GM12878 (cell line): ENCODE results near the gene PIGQ. TPM values are rescaled to one million over a fixed set of nuclear protein-coding genes. Genes with fewer than 3 reads are reported as not detected.
A peak's percentile ranks its signal among the peaks of the same experiment; 100 is the strongest.

Experiments used
- ATAC-seq: fragments of 200-7000 bp; cut with Tn5 transposase; 3 replicates; pipeline ENCODE4 v1.9.1; 2020; ENCODE audit warnings: mild to moderate bottlenecking, moderate library complexity
- BruUV-seq: library from RNA; stranded (reverse); fragments of 400-500 nt; replicated peaks from 2 replicates; lab custom pipeline; 2021; lab: Mats Ljungman, UMichigan
- CTCF ChIA-PET: fragments of 300-600 bp; sonication (Branson Sonifier 250); formaldehyde crosslinking; extraction: SDS; loops from one replicate; lab custom pipeline; 2021; ENCODE audit warnings: inconsistent platforms; lab: Yijun Ruan, JAX
- POLR2A ChIA-PET: fragments of 350-600 bp; formaldehyde crosslinking; extraction: SDS; loops from one replicate; lab custom pipeline; 2021; ENCODE audit warnings: inconsistent platforms; lab: Charles Lee
- RAD21 ChIA-PET: fragments of 300-600 bp; sonication (Branson Sonifier 250); formaldehyde crosslinking; loops from one replicate; lab custom pipeline; 2023; ENCODE audit warnings: antibody characterized with exemption; ENCODE audit not compliant: unreplicated experiment; lab: Charles Lee
- SMC1A ChIA-PET: fragments of 300-600 bp; sonication (Branson Sonifier 250); formaldehyde crosslinking; loops from one replicate; lab custom pipeline; 2023; ENCODE audit not compliant: unreplicated experiment, uncharacterized antibody; lab: Charles Lee
- DNase-seq: peaks from one replicate; pipeline ENCODE4 v3.0.0-alpha.2; 2011; ENCODE audit warnings: low read depth, low spot score
- FAIRE-seq: peaks from 3 replicates; lab custom pipeline; 2011; peaks lifted over from hg19 to GRCh38; lab: Jason Lieb, UNC
- H2AFZ ChIP-seq: 2 replicates; pipeline ENCODE4 v1.6.0; 2011; ENCODE audit warnings: low read depth, low read length, control low read depth; ENCODE audit not compliant: control insufficient read depth
- H3K27ac ChIP-seq: 2 replicates; pipeline ENCODE4 v1.5.1; 2011; ENCODE audit warnings: control low read depth; ENCODE audit not compliant: control insufficient read depth, insufficient read depth
- H3K27me3 ChIP-seq, 2 experiments: replicated peaks in 1 of 2; 2 replicates each; pipeline versions ENCODE4 v1.6.0 to v1.6.1; 2011; ENCODE audit warnings: low read length in 1 of 2; ENCODE audit not compliant: control insufficient read depth in 2 of 2, insufficient read depth in 2 of 2
- H3K36me3 ChIP-seq, 2 experiments: 2 replicates each; pipeline ENCODE4 v1.5.1; 2011; ENCODE audit warnings: low read length in 1 of 2; ENCODE audit not compliant: control insufficient read depth in 2 of 2, insufficient read depth in 2 of 2
- H3K4me1 ChIP-seq: 2 replicates; pipeline ENCODE4 v1.6.1; 2011; ENCODE audit warnings: mild to moderate bottlenecking, low read length, moderate library complexity, mixed read lengths; ENCODE audit not compliant: control insufficient read depth, insufficient read depth
- H3K4me2 ChIP-seq: 2 replicates; pipeline ENCODE4 v1.6.0; 2011; ENCODE audit warnings: control low read depth; ENCODE audit not compliant: control insufficient read depth, insufficient read depth
- H3K4me3 ChIP-seq: fragments of 200-600 bp; sonication (generic); 2 replicates; pipeline ENCODE4 v1.5.1; 2016
- H3K79me2 ChIP-seq: 2 replicates; pipeline ENCODE4 v1.6.0; 2011; ENCODE audit warnings: low read length; ENCODE audit not compliant: control insufficient read depth, insufficient read depth
- H3K9ac ChIP-seq: 2 replicates; pipeline ENCODE4 v1.8.0; 2011; ENCODE audit warnings: low read length, control low read depth, mixed read lengths; ENCODE audit not compliant: control insufficient read depth, insufficient read depth
- H3K9me3 ChIP-seq: replicated peaks from 3 replicates; pipeline ENCODE4 v1.5.1; 2011; ENCODE audit warnings: mild to moderate bottlenecking, low read length; ENCODE audit not compliant: control insufficient read depth, insufficient read depth
- H4K20me1 ChIP-seq: 2 replicates; pipeline ENCODE4 v1.6.0; 2011; ENCODE audit not compliant: control insufficient read depth, insufficient read depth
- ASH2L ChIP-seq: fragments of 300-600, 200-600 bp; sonication (generic); IDR thresholded peaks from 2 replicates; pipeline ENCODE4 v1.6.1; 2017; ENCODE audit warnings: low read depth, mild to moderate bottlenecking, borderline replicate concordance
- BMI1 ChIP-seq: fragments of 450-650 bp; IDR thresholded peaks from 2 replicates; pipeline ENCODE4 v1.6.1; 2016; ENCODE audit warnings: mild to moderate bottlenecking, moderate library complexity, borderline replicate concordance
- CREM ChIP-seq: IDR thresholded peaks from 2 replicates; pipeline ENCODE4 v1.6.1; 2014; ENCODE audit warnings: antibody characterized with exemption, low read depth
- MXI1 ChIP-seq: fragments of 150-350 bp; IDR thresholded peaks from 2 replicates; pipeline ENCODE4 v1.6.1; 2011; ENCODE audit warnings: low read depth, mild to moderate bottlenecking, inconsistent platforms, low read length, improper control_type of control experiment
- NFIC ChIP-seq: IDR thresholded peaks from 2 replicates; pipeline ENCODE4 v1.6.1; 2012; ENCODE audit warnings: low read depth, mild to moderate bottlenecking, inconsistent platforms, low read length, moderate library complexity
- PAX5 ChIP-seq: IDR thresholded peaks from 2 replicates; pipeline ENCODE4 v1.6.1; 2011; ENCODE audit warnings: low read depth, low read length, borderline replicate concordance
- POLR2A ChIP-seq: IDR thresholded peaks from 2 replicates; pipeline ENCODE4 v1.6.1; 2011; ENCODE audit warnings: low read depth, mild to moderate bottlenecking, low read length
- POLR2AphosphoS5 ChIP-seq: IDR thresholded peaks from 2 replicates; pipeline ENCODE4 v1.6.1; 2011; ENCODE audit warnings: mild to moderate bottlenecking, low read length, inconsistent platforms
- PRDM15 ChIP-seq: fragments of 450-650 bp; formaldehyde crosslinking; IDR thresholded peaks from 2 replicates; pipeline ENCODE4 v1.4.0; 2020; ENCODE audit warnings: mild to moderate bottlenecking, moderate library complexity
- YBX1 ChIP-seq: fragments of 450-650 bp; IDR thresholded peaks from 2 replicates; pipeline ENCODE4 v1.6.1; 2016; ENCODE audit warnings: antibody characterized with exemption
- WGBS: methylation state at CpG from one replicate; pipeline ENCODE4 v1.1.6; 2016; ENCODE audit warnings: low lambda C conversion rate; ENCODE audit not compliant: insufficient replicate concordance, insufficient coverage; ENCODE audit errors: missing lambda C conversion rate; 5-methylcytosine and 5-hydroxymethylcytosine counted together
- in situ Hi-C: fragments of 300-500 bp; cut with MboI; formaldehyde crosslinking; loops from 9 replicates; pipeline ENCODE4 v1.14.3; 2018; ENCODE audit warnings: mixed read lengths
- intact Hi-C: fragments of 100-400 bp; cut with micrococcal nuclease; formaldehyde crosslinking; loops from one replicate; pipeline ENCODE4 v1.14.2; 2022; ENCODE audit not compliant: unreplicated experiment
- polyA plus RNA-seq, 11 experiments: library from polyadenylated mRNA; depleted of rRNA in 4 of 11; unstranded in 6 of 11; stranded (reverse) in 5 of 11; fragments of >200 nt; fragmentation: Nextera tagmentation in 4 of 11; fragmentation: Illumina TruSeq in 1 of 11; extraction: Ambion mirVana in 4 of 11; extraction: Trizol in 1 of 11; gene quantifications; 1 replicate in 1 of 11; 2 replicates in 10 of 11; pipeline versions ENCODE4 v1.2.1 to v1.2.3, GENCODE V29; 2011 to 2016; ENCODE audit warnings: inconsistent platforms in 2 of 11, missing spikeins in 2 of 11, low read depth in 1 of 11
- total RNA-seq, 4 experiments: library from RNA; depleted of rRNA in 3 of 4; stranded (reverse); fragments of >200 nt in 3 of 4; fragmentation: Illumina TruSeq in 1 of 4; extraction: Trizol in 1 of 4; gene quantifications; 2 replicates each; pipeline versions ENCODE4 v1.2.1 to v1.2.3, GENCODE V29; 2013 to 2021
- TF ChIP-seq, protein P1 (sequence below): fragments of 450-650 bp; IDR thresholded peaks from 2 replicates; pipeline ENCODE4 v1.6.1; 2016; ENCODE audit warnings: mild to moderate bottlenecking

PIGQ gene
- total and polyA plus RNA-seq, 10 of the 15 experiments (the other 5 are each of a cell fraction or from before 2014, with no cell fraction given) = 1.8 to 31.3 (median 17.5) TPM; not detected in 1

DNA sequence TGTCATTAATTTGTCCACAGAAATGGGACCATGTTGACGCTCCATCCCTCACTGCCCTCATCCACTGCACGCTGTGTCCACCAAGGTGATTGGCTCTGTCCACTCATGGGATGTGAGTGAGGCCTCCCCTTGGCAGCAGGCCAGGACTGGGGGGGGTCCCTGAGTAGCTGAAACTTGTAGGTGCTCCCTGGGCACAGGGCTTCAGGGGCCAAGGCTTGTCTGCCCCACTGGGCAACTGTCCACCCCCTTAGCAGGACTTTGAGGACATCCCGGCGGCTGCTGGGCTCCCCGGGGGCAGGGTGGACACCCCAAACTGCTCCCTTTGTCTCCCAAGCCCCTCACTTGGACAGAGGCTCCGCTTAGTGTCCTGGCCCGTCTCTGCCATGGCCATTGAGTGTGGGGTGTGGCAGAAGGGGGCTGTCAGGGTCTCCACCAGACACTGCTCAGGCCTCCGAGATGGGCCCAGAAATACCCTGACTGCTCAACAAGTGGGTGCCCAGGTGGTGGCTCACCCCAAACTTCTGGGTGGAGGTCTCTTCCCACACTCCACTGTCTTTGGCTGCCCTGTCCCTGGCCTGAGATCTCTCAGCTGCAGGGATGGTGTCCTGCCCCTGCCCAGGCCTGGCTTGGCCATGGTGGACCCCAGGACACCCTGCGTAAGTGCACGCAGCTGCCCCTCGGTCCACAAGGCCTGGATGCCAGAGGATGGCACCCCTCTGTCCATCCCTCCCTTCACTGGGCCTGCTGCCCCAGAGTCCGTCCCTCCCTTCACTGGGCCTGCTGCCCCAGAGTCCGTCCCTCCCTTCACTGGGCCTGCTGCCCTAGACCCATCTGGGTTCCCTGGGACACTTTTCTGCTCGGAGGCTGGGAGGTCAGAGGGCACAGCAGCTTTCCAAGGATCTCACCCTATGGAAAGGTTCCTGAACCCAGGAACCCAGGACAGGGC is 17.1 kb downstream of the PIGQ start:
- peaks cover 28% of the 10 kb centered on the region for H3K79me2 ChIP-seq
- peak overlapping the region; percentile 70 for H3K4me2 ChIP-seq
- H4K20me1 ChIP-seq = no peaks in the 10 kb centered on the region
- H3K27me3 ChIP-seq = no peaks in the 10 kb centered on the region
- WGBS = 94% methylated on average over 14 of the region's 14 CpGs
- RAD21 ChIA-PET = interaction anchor here (0.8 kb wide), 1 partner anchor 22 kb away, joined by 3 read pairs; no protein-coding TSS in a partner anchor
- ATAC-seq (no peak), DNase-seq (no peak), FAIRE-seq (no peak)
- H3K9me3 ChIP-seq = no peaks in the 10 kb centered on the region
- CTCF ChIA-PET = interaction anchor here (1.8 kb wide), 1 partner anchor 8 kb away, joined by 5 read pairs; no protein-coding TSS in a partner anchor
- BruUV-seq = no TSS peak
- peak overlapping the region; percentile 46; the same call in 1 of the 2 replicates for H3K9ac ChIP-seq
- TF ChIP-seq POLR2A = peak; percentile 59
- TF ChIP-seq NFIC = no peak
- TF ChIP-seq POLR2AphosphoS5 = peak; percentile 49; the same call in 1 of the 2 replicates
- SMC1A ChIA-PET = no interaction called here
- in situ Hi-C loops (no loop called here), intact Hi-C loops (no loop called here)
- no peak overlapping the region for H2AFZ ChIP-seq
- no peak overlapping the region for H3K27ac ChIP-seq
- peaks cover 15% of the 10 kb centered on the region for H3K4me1 ChIP-seq
- POLR2A ChIA-PET = interaction anchor here (0.6 to 2.5 kb wide), 3 partner anchors 16 to 220 kb away, joined by 5 to 7 read pairs (median 6); partner anchors contain the start of gene NHLRC4
- H3K36me3 ChIP-seq = no peaks in the 10 kb centered on the region
- H3K4me3 ChIP-seq = peak overlapping the region; percentile 94; the same call in 1 of the 2 replicates

DNA sequence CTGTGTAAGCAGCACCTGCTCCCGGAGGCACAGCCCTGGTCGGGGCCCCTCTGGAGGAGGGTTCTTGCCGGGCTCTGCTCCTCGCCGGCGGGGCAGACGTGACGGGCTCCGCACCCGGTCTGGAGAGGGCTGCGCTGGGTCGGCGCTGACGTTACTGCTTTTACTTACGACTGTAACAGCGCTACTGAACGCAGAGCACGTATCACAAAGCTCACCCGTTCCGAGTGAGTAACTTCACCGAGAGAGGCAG is 18.8 kb downstream of the PIGQ start:
- ChIA-PET POLR2A (interaction anchor here (0.7 to 2.5 kb wide), 6 partner anchors 18 to 492 kb away, joined by 3 to 7 read pairs (median 4); partner anchors contain the start of genes METTL26 and NHLRC4), RAD21 (no interaction called here), SMC1A (no interaction called here), CTCF (interaction anchor here (1.8 kb wide), 1 partner anchor 9 kb away, joined by 5 read pairs; no protein-coding TSS in a partner anchor)
- Histone ChIP-seq H4K20me1 (no peaks in the 10 kb centered on the region), H3K4me3 (peak overlapping the region; percentile 94), H3K36me3 (no peaks in the 10 kb centered on the region), H3K4me2 (peak overlapping the region; percentile 90), H3K4me1 (peaks cover 15% of the 10 kb centered on the region), H3K9me3 (no peaks in the 10 kb centered on the region), H3K9ac (peak overlapping the region; percentile 81), H2AFZ (no peak overlapping the region; the same call in 1 of the 2 replicates), H3K79me2 (peaks cover 28% of the 10 kb centered on the region), H3K27me3 (no peaks in the 10 kb centered on the region), H3K27ac (peak overlapping the region; percentile 85)
- peak; percentile 18 for ATAC-seq
- BruUV-seq = TSS peak; percentile 86
- in situ Hi-C loops (no loop called here), intact Hi-C loops (no loop called here)
- WGBS = under 1% methylated on average over 21 of the region's 21 CpGs
- no peak for DNase-seq
- peak; percentile 41 for FAIRE-seq
- no peak for TF ChIP-seq YBX1
- TF ChIP-seq BMI1 = no peak
- no peak for TF ChIP-seq MXI1
- 0 out of 2 replicates have a peak, but pooled peaks have one; percentile 33 for TF ChIP-seq CREM
- TF ChIP-seq ASH2L = no peak
- TF ChIP-seq, protein P1, sequence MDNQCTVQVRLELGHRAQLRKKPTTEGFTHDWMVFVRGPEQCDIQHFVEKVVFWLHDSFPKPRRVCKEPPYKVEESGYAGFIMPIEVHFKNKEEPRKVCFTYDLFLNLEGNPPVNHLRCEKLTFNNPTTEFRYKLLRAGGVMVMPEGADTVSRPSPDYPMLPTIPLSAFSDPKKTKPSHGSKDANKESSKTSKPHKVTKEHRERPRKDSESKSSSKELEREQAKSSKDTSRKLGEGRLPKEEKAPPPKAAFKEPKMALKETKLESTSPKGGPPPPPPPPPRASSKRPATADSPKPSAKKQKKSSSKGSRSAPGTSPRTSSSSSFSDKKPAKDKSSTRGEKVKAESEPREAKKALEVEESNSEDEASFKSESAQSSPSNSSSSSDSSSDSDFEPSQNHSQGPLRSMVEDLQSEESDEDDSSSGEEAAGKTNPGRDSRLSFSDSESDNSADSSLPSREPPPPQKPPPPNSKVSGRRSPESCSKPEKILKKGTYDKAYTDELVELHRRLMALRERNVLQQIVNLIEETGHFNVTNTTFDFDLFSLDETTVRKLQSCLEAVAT = no peak
- no peak for TF ChIP-seq PRDM15
- peak; percentile 73; the same call in 1 of the 2 replicates for TF ChIP-seq PAX5
